HG02763 (cell line): ENCODE data around the gene FGF23.

Source experiments
- ATAC-seq: cut with Tn5 transposase; IDR thresholded peaks from one replicate; pipeline ENCODE4 v1.9.1; 2021; ENCODE audit warnings: mild to moderate bottlenecking, moderate library complexity; ENCODE audit not compliant: unreplicated experiment

The FGF23 gene

GRCh38 chr12:4320497-4320852 lies 59.0 kb downstream of the FGF23 start:
- peak; percentile 27 for ATAC-seq
